HG03097 (cell line): ENCODE results near the gene PSMC6.

ENCODE experiments used
- ATAC-seq: cut with Tn5 transposase; IDR thresholded peaks from one replicate; pipeline ENCODE4 v1.9.1; 2021; ENCODE audit not compliant: unreplicated experiment, low FRiP score

The PSMC6 gene

DNA sequence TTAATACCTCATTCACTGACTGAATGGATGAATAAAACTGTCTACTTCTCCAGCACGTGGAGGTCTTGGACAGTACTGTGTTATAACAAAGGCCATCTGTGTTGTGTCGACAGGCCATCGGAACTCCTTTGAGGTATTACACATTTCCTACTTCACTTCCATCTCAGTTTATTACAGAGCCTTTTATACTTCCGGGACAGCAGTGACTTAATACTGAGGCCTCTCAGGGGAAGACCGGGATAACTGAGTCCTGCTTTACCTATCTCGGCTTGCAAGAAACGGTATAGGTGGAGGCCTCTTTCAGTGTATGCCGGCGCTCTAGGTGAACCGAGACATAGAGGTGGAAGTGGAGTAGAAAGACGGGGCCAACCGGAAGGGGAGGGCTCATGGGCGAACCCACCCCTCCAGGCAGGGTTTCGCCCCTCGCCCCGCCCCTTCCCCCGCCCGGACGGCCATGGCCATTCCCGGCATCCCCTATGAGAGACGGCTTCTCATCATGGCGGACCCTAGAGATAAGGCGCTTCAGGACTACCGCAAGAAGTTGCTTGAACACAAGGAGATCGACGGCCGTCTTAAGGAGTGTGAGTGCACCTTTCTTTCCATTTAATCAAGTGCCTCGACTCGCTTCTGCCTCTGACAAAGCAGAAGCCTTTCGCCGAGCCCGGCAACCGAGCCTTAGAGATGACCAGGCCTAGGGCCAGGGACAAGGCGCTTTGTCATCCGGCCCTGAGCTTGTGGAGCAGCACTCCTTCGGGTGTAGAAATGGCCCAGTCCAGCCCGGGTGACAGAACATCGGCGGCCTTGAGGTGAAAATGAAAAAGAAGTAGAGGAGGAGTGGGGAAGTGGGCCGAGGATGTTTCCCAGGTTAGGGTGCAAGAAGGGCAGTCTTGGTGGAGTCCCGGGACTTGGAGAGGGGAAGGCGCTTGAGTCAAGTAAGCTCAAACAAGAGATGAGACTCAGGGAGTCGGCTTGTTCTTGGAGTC, at the start of gene PSMC6:
Gene PSMC6 (plus strand): TSS at position 477 of the 983 bp plus-strand sequence. CDS start 20 bp downstream, at position 497.
- peak; percentile 96 for ATAC-seq

DNA sequence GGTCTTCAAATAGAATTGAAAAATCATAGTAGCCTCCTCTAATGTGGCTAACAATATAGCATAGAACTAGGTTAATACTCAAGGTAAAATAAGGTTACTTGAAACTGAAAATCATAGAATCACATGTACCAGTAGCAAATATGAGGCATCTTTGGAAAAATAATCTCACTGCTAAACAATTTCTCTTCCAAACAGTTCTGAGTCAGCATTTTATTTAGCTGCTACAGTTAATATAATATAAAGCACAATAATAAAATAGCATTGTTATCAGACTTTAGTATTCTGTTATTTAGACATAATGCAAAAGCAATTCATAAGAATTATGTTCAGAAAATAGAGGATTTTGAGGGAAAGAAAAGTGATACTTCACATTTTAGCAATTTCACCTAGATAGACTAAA, 46.7 kb upstream of the PSMC6 start:
- no peak for ATAC-seq

DNA sequence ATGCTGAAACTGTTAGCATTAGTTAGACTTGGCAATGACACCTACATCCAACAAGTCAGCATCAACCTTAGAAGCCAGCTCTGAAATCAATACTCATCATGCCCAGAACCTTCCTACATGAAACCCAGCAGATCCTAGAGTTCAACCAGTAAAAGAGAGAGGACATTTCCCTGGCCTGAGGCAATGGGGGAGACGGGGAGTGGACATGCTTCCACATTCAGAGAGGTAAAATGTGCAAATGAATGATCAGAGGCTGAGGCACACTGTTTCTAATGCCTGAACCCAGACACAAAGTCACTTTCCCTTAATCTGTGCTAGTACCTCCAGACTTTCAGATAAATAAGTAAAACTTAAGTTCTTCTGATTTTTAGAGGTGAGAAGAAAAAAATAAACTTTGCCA, 46.2 kb upstream of the PSMC6 start:
- ATAC-seq = no peak

DNA sequence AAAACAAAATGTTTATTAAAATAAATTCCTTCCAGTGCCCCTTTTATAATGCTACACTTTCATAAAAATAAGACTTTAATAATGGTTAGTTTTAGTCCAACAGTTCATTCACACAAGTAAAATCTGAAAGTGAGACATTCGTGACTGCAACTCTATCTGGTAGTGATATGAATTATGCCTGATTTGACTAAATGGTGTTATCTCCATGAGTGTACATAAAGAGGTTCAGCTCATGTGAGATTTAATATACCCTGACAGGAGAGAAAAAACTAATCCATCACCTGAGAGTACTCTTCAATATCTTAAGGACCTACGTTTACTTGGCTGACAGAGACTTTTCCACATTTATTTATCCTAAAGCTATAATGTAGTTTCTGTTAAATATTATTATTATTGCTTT, 45.7 kb upstream of the PSMC6 start:
- no peak for ATAC-seq

DNA sequence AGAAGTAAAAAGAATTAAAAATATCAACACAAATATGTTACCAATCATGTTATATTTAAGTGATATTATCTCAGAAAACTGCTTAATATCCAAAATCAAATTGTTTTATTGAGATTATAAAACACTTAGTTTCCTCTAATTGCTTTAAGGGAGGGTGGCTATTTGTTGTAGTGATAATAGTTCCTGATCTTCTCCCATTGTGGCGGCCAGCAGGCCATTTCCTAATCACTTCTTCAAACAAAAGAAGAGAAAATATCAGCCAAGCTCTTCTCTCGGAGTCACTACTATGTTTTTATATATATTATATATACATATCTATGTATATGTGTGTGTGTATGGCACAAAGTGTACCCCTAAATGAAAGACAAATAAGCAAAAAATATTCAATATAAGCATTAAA, 43.1 kb upstream of the PSMC6 start:
- no peak for ATAC-seq

DNA sequence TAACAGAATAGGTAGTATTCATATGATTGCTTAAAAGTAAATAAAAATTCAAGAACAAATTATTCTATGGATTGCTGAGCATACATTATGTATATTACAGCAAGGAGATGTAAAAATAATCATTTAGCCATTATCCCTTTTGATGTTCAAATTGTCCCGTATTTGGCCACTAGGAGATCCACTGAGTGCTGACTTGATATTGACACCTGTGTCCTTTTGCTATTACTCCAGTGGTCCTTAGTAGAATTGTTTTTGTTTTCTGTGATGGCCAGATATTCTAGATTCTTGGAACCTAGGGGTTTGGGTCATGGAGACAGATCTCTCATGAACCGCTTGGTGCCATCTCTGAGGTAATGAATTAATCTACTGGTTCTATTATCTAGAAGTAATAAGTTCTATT, 28.4 kb upstream of the PSMC6 start:
- ATAC-seq = no peak

DNA sequence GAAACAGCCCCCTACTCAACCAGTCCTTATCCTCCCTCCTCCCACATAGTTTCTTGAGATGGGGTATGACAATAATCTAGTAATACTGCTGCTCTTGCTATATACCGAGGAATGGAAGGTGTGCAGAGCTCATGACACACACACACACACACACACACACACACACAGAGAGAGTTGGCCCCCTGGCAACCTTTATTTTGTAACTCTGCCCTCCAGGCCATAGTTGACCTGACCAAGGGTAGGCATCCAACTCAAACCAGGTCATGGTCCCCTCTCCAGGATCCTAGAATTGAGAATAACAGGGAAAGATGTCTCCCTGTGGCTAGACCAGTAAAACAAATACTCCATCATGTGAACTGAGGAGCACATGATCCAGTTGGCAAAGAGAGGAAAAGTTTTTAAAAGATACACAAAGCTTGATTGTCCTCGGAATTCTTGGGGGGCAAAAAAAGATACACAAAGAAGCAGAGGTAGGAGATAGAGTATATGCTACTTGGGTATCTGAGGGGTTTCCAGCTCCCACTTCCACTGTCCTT, 22.9 kb upstream of the PSMC6 start:
- ATAC-seq = no peak

DNA sequence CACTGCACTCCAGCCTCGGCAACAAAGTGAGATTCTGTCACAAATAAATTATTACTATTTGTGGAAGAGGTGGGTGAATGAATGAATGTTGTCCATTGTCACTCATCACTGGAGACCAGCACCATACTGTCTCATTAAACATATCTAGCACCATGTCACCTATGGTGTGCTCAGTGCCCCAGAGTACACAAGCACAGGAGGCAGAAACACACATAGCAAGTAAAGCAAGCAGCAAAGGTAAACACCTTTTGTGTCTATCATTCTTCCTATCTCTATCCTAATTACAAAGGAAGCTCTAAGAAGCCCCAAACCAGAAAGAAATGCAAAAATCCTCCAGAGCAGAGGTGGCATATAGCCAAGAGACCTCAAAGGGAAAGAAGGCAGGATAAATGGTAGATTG, 20.8 kb upstream of the PSMC6 start:
- no peak for ATAC-seq

DNA sequence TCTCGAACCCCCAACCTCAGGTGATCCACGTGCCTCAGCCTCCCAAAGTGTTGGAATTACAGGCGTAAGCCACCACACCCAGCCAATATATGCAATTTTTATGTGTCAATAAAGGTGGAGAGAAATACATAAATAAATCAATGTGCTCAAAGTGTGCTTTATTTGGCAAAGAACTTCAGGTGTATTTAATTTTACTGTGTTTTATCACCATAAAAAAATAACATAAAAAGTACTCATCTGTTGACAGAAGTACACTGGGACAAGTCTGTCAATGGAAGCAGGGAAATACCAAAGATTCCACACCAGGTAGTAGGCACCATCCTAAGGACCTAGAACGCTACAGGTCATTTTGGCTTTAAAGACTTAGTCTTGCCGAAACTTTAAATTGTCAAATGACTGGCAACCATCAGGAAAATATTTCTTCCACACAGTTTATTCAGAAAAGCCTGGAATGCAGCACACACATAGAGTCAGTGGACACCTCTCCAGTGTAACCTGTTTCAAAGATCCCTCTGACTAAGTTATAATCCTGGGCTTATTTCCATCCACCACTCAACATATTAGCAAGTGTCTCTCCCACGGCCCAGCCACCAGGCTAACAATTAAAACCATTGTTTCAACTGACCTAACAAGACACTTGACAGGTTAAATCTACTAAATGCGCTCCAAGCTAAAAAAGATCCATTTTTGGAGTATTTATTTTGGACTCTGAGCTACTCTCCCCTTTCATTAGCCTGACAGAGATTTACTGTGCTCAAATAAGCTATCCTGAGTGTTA, 15.8 kb upstream of the PSMC6 start:
- no peak for ATAC-seq

DNA sequence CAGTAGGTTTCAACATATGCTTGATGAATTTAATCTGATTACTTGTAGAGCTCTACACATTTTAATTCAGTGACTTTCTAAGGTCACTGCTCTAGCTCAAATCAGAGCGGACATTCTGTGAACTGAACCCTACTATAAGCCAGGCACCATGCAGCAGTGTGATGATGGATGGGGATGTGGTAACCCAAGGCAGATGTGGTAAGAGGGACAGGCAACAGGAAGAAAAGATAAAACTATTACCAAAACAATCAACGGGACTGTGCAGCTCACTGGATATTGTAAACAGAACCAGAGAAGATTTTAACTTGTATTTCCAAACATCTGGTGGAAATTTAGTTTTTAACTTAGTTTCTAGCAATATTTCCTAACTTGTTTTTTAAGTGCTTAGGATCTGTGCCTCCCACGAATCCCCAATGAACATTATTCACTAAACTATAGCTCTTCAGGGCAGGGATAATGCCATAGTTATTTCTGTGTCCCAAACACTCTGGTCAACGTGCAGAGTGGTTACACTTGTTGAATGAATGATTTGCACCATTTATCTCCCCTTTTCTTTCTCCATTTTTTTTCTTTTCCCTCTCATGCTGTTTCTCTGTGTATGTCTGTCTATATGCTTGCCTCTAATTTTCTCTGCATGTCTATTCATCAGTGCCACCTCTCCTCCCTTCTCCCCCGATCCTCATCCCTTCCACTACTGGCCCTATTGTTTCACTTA, 14.6 kb upstream of the PSMC6 start:
- ATAC-seq = no peak

DNA sequence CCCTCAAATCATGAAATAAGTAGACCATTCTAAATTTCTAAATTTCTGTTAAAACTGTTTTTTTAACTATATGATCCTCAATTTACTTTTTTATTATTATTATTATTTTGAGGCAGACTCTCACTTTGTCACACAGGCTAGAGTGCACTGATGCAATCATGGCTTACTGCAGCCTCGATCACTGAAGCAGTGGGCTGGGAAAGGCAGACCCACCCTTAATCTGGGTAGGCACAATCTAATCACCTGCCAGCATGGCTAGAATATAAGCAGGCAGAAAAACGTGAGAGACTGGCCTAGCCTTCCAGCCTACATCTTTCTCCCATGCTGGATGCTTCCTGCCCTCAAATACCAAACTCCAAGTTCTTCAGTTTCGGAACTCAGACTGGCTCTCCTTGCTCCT, 14.0 kb upstream of the PSMC6 start:
- no peak for ATAC-seq

DNA sequence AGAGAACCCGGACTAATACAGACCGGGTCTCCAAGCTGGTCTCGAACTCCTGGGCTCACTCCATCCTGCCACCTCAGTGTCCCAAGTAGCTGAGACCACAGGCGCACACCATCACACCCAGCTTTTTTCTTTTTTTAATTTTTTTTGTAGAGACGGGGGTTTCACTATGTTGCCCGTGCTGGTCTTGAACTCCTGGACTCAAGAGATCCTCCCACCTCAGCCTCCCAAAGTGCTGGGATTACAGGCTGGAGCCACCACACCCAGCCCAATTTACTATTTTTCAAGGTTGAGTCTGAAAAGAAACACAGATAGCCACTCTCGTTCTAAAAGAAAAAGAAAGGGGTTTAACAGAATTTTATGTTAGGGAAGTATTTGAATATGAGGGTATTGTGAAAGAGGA, 13.5 kb upstream of the PSMC6 start:
- ATAC-seq = no peak

DNA sequence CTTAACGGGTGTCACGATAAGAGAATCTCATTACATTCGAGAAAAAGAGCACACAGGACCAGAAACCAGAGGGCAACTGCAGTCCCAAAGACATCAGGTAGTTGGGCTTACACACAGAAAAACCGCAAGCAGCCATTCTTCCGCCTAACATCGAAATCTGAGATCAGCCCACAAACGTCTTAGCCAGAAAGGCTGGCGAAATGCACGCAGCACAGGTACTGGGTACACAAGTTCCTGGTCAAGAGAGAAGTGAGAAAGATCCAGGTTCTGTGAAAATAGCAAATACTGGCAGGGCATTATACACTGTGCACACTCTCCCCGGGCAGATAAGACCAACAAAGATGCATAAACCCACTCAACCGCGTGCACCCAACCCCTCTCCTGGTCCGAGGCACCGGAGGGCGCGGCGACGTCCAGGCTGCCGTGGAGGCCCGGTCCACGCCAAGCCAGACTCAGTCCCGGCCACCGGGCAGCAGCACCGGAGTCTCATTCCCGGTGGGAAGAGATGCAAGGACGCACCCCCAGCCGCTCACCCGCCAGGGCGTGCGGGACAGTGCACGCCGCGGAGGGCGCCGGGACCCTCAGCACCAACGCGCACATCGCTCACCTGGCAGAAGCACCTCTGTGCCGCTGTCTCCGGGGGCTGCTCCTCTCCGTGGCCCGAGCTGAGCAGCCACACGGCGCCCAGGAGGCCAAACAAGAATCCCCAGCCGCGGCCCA, 12.1 kb upstream of the PSMC6 start:
- peak; percentile 56 for ATAC-seq

DNA sequence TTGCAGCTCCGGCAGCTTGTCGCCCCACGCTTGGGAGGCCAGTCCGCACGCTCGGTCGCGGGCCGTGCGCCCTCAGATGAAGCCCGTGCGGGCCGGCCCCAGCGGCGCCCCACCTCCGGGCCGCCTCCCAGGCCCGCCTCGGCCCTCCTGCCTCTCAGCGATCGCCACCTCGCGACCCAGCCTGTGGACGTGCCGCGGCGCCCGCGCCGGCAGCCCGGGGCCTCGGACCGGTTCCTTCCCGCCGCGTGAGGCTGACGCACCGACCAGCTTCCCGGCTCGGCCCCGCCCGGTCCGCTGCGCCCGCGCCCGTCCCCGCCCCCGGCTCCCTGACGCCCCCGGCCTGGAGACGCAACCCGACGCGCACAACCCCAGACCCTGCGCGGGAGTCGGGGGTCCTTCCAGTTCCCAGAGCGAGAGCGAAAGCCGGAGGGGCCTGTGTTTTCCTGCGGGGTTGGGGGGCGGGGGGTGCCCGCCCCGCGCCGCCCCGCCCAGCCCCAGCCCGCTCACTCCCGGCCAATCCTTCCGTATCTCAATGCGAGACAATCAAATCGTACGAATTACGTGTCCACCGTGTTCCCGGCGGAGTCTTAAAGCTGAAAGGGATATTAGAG, 11.4 kb upstream of the PSMC6 start, which contains the start of gene ERO1A:
Gene ERO1A (minus strand): TSS at position 78 of the 611 bp plus-strand sequence. CDS start 77 bp downstream, at position 1.
- ATAC-seq = peak; percentile 65

DNA sequence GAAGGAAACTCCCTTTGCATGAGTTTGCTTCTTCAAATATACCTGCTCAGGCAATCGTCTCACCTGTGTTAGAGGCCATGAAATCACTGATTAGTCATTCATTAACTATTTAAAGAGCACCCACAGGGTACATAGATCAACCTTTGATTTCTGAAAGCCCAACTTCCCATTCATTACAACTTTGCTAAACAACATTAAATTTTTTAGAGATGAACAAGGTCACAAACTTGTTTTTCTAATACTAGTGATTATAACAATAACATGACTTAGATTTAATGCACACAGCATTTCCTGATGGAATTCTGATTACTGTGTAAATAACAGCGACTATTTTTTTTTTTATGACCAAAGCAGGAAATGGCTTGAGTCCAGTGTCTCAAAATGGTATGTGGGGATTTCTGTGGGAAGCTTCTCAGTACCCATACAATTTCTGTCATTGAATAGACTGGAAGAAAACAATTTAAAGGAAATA, 6.3 kb upstream of the PSMC6 start:
- ATAC-seq = no peak

DNA sequence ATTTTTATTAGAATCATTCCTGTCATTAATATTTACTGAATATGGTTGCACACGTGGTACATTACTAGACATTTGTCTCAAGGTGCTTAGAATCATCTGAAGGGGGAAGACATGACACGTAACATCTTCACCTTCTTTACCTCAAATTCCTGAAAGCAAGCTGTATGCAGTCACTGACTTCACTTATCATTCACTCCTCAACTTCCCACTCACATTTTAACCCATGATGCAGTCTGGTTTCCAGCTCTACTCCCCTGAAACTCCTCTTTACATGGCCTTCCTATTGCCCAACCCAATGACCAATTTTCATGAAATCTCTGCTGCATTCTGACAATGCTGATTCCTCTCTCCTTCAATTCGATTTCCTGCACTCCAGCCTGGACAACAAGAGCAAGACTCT, 5.8 kb upstream of the PSMC6 start:
- no peak for ATAC-seq

DNA sequence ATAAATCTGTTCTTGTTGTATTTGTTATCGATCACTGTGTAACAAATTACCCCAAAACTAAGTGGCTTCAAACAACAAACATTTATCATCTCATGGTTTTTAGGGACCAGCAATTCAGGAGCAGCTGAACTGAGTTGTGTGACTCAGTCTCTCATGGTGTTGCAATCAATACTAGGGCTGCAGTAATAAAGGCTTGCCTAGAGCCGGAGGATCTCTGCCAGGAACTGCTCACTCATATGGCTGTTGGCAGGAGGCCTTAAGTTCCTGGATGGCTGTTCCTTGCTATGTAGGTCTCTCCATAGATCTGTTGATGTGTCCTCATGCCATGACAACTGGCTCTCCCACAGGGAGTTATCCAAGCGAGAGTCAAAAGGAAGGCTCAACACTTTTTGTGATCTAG, 3.8 kb upstream of the PSMC6 start:
- ATAC-seq = no peak

DNA sequence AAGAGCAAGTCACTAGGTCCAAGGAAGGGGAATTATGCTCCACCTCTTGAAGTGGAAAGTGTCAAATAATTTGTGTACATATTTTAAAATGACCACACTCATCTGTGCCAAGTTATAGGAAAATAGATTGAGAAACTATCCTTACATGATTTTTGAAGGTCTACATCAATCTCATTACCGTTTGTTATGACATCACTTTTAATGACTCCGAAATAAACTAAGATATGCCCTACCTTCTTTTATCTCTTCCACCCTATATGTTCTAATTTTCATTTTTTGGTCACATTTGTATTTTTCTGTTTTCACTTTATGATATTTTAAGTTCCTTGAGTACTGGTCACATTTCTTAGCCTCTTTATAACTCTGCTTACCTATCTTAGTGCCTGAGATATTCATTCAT, 3.3 kb upstream of the PSMC6 start:
- ATAC-seq = no peak

DNA sequence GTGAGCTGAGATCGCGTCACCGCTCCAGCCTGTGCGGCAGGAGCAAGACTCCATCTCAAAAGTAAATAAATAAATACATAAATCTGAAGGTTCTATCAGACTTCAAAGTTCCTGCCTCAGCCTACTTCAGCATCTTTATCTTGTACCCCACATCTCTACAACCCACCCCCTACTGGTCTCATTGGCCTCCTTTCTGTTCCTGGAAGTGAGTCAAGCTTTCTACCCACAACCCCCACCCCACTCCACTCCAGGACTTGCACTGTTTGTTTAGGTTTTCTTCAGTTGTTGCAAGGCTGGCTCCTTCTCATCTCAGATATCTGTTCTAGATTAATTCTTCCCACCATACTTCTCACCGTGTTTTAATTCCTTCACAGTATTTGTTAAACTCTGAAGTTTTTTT, 714 bp upstream of the PSMC6 start:
- ATAC-seq = no peak
